ENCODE data around the gene NDUFA7.
"Not testable (repeated sequence)": the region's sequence is repeated elsewhere in the genome, so short reads cannot be mapped to it uniquely, and the experiment has no call there.

Gene NDUFA7

GRCh38 chr19:8269724-8270123, 51.5 kb downstream of the NDUFA7 start:
- no peak for DNase-seq (ENCODE audit: low read depth in 1 of 2, low spot score in 1 of 2)

DNA sequence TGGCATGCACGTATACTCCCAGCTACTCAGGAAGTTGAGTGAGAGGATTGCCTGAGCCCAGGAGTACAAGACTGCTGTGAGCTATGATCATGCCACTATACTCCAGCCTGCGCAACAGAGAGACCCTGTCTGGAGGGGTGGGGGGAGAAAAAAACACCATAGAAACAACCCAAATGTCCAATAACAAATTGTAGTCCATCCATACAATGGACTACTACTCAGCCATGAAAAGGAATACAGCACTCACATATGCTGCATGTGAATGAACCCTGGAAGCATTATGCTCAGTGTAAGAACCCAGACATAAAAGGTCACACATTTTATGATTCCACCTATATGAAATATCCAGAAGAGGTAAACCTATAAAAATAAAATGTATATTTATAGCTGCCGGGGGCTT, 55.3 kb downstream of the NDUFA7 start:
- no peak for DNase-seq (ENCODE audit: low read depth in 1 of 2, low spot score in 1 of 2)

DNA sequence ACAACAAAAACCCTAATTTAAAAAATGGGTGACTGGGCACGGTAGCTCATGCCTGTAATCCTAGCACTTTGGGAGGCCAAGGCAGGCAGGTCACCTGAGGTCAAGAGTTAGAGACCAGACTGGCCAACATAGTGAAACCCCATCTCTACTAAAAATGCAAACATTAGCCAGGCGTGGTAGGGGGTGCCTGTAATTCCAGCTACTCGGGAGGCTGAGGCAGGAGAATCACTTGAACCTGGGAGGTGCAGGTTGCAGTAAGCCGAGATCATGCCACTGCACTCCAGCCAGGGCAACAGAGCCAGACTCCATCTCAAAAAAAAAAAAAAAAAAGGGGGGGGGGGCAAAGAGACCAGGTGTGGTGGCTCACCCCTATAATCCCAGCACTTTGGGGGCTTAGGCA, 56.9 kb downstream of the NDUFA7 start:
- DNase-seq (ENCODE audit: low read depth in 1 of 2, low spot score in 1 of 2): not testable (repeated sequence)

DNA sequence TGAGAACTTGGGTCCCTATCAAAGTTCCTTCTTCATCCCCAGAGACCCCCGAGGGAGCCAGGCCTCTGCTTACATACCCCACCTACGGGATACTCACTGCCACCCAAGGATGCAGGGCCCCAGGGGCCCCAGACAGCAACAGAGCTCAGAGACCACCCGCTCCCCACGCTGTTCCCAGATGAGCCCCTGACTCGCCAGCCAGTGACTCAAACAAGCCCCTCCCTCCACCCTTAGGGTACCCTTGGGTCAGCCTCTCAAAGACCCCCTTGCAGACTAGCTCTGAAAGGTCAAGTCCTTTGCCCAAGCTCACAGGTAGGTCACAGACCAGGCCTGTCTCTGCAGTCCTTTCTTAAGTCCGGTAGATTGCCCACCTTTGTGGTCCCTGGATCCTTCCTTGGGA, 58.7 kb downstream of the NDUFA7 start:
- no peak for DNase-seq (ENCODE audit: low read depth in 1 of 2, low spot score in 1 of 2)

GRCh38 chr19:8261881-8262280, 59.3 kb downstream of the NDUFA7 start:
- no peak for DNase-seq (ENCODE audit: low read depth in 1 of 2, low spot score in 1 of 2)

GRCh38 chr19:8261347-8261746, 59.8 kb downstream of the NDUFA7 start:
- no peak for DNase-seq (ENCODE audit: low read depth in 1 of 2, low spot score in 1 of 2)

All from stimulated activated CD4-positive, alpha-beta T cell treated with anti-CD3 and anti-CD28 coated beads, Interleukin-15, amount 100 ng/mL, for 1 hour (primary cell).